ENCODE measurements around the gene ADAM8. TPM values are rescaled to one million over a fixed set of nuclear protein-coding genes. Genes with fewer than 3 reads are reported as not detected.
"Not testable (repeated sequence)": the region's sequence is repeated elsewhere in the genome, so short reads cannot be mapped to it uniquely, and the experiment has no call there.

ADAM8 gene
- total RNA-seq, 1 donor from 2014 or later: 6.3 TPM

DNA sequence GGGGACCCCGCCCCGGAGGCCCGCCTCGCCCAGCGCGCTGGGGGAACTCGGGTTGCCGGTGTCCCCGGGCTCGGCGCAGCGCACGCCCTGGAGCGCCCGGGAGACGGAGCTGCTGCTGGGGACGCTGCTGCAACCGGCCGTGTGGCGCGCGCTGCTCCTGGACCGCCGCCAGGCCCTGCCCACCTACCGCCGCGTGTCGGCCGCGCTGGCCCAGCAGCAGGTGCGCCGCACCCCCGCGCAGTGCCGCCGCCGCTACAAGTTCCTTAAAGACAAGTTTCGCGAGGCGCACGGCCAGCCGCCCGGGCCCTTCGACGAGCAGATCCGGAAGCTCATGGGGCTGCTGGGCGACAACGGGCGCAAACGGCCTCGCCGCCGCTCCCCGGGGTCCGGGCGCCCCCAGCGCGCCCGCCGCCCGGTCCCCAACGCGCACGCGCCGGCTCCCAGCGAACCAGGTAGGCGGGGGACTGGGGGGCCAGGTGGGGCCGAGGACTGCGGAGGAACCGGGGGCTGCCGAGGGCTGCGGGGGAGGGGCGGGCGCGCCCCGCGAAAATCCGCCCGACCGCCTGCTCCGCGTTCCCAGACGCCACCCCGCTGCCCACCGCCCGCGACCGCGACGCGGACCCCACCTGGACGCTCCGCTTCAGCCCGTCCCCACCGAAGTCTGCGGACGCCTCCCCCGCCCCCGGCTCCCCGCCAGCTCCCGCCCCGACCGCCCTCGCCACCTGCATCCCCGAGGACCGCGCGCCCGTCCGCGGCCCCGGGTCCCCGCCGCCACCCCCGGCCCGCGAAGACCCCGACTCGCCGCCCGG lies 46.1 kb downstream of the ADAM8 start:
- no peak for DNase-seq

DNA sequence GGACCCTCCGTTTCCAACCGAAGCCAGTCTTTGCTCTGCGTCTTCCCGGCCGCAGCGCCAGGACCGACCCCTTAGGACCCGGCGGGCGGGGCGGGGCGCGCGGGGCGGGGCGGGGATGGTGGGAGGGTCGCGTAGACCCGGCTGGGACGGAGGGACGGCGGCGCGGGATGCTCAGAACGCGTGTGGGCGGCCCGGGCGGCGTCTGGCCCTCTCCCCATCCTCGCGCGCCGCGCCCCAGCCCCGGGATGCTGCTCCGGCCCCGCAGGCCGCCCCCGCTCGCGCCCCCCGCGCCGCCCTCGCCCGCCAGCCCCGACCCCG lies 46.7 kb downstream of the ADAM8 start, which contains the start of gene UTF1:
UTF1 (plus strand) TSS at position 174 of the 318 bp plus-strand sequence; CDS start at position 246, 72 bp downstream.
- DNase-seq: no peak

DNA sequence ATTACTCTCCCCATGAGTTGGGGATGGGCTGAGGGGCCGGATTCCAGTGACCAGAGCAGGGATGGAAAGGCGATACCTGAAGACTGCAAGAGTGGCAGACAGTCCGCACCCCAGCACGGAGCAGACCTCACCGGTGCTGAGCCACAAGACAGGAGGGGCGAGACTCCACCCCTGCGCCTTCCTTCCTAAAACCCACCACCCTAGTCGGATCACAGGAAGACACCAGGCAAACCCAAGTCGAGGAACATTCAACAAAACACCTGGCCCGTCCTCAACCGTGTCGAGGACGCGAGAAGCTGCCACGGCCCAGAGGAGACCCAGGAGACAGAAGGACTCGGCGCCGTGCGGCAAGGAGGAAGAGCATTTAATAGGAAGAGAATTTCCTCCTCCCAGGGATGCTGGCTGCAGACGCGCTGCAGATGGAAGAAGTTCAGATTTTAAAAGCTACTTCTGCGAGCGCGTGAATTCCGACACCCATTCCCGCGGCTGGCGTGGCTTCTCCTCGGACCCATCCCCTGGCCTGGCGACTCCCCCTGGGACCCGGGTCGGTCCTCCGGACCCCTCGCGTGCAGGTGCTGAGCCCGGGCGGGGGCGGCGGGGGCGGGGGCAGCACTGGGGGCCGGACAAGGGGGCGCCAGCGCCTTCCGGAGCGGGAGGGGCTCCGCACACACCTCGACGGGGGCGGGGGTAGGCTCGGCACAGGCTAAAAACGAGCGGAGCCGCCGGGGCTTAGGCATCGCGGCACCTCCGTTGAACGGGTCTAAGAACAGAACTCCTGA lies 47.2 kb downstream of the ADAM8 start:
- no peak for DNase-seq

- no peak for DNase-seq
These were observed 49.4 kb downstream of the ADAM8 start for GRCh38 chr10:133227256-133227655.

- no peak for DNase-seq
These were observed 50.3 kb downstream of the ADAM8 start for GRCh38 chr10:133226251-133226808.

DNA sequence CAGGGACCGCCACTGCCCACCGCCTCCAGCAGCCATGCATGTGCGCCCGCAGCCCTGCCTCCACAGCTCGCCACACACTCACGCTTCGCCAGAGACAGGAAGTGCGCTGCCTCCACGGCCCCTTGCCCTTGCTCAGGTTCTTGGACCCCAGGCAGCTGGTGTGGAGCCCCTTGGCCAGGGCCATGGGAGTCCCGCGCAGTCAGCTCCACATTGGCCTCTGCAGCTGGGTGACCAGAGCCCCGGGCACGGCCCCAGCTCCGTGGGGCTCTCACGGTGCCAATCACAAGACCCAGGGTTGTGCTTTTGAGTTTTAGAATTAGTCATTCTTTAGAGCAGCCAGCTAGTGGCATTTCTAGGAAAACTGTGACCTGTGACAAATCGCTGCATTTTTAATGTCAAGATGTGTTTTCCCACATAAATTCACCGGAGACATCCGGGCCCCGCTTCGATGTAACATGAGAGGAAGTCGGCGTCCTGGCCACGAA lies 50.9 kb downstream of the ADAM8 start:
- DNase-seq: no peak

DNA sequence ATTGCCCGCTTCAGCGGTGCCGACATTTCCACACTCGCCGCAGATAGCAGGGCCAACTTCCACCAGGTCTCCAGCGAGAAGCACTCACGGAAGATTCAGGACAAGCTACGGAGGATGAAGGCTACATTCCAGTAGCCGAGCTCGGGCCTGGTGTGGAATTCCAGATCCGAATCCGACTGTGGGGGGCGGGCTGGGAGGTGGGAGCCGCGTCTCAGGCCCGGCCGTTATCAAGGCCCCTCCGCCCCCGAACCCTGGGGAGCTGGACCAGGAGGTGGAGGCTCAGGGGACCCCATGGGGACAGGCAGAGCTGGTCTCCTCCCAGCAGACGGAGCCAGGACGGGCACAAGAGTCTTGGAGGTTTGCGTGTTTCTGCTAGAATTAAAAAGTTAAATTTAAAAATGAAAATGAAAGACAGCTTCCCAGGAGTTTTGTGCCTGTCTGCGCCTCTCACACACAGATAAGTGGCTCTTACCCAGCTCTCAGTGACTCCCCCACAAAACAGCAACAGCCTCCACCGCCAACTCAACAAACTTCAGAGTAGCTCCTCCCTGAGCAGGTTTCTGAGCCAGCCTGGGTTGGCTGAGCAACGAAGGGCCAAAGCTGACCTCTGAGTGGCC lies 51.8 kb downstream of the ADAM8 start:
- DNase-seq: no peak

DNA sequence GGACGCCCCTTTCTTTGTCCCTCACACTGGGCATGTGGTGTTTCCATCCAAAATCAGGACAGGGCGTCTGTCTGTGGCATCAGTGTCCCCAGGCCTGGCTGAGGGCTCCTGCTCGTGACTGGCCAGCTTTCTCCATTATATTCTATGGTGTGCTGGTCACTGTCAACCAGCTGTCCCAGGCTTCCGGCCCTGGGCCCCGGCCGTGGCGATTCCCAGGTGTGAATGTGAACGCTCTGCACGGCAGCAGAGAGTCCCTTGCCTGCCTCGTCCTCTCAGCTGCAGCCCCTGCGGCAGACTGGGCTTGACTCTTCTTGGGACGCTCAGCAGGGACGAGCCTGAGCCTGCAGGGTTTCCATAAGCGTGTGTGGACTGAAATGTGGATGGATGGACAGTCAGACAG lies 52.6 kb downstream of the ADAM8 start:
- no peak for DNase-seq

GRCh38 chr10:133221756-133222155 lies 54.9 kb downstream of the ADAM8 start:
- not testable (repeated sequence) for DNase-seq

DNA sequence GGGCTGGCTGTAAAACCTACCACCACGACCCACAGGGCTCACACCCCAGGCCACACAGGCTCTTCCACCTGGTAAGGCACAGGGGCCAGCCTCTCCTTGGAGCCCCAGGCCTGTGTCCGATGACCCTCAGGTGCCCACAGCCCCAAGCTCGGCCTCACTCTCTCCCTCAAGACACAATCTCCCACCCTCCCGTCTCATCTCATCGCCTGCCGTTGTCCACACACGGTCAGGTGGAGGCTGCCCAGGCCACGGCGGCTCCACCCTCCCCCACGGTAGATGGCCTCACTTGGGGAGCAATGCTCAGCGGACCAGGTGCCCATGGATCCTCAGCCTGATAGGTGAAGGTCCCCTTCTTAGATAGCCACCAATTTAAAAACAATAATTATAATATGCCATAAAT lies 55.3 kb downstream of the ADAM8 start:
- no peak for DNase-seq

GRCh38 chr10:133219782-133220181 lies 56.9 kb downstream of the ADAM8 start:
- DNase-seq: no peak

- no peak for DNase-seq
These were observed 57.8 kb downstream of the ADAM8 start for GRCh38 chr10:133218891-133219290.

DNA sequence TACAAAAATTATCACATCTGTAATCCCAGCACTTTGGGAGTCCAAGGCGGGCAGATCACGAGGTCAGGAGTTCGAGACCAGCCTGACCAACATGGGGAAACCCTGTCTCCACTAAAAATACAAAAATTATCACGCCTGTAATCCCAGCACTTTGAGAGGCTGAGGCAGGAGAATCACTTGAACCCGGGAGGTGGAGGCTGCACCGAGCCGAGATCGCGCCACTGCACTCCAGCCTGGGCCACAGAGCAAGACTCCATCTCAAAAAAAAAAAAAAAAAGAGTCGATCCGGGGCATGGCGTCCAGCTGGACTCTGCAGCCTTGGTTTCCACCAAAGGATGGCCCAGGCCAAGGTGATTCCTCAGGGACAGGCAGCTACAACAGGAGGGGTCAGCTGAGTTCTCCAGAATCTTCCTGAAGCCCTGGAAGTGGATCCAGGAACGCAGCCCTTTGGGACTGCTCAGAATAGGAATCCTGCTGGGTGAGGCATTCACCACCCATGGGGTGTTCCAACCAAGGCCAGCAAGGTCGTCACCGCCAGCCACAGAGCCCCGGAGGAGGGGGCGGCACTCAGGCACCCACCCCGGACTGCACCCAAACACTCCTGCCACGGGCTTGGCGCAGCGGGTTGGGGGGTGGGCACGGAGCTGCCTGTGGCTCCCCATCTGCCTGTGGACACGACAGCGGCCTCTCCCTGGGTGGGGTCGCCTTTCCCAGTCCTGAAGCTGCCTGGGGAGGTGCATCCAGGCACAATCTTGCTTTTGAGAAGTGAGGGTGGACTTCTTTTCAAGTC lies 58.7 kb downstream of the ADAM8 start:
- DNase-seq: no peak

DNA sequence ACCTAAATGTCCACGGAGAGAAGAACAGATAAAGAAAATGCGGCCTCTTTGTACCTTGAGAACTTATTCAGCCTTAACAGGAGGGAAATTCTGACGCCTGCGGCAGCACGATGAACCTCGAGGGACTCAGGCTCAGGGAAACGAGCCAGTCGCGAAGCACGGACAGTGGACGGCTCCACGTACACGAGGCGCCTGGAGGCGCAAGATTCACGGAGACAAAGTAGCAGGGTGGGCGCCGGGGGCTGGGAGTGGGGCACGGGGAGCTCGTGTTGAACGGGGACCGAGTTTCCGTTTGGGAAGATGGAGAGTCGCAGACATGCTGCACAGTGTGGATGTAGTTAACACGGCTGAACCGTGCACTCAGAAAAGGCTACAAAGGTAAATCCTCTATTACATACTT lies 59.9 kb downstream of the ADAM8 start:
- DNase-seq: no peak

- no peak for DNase-seq
These were observed 61.1 kb downstream of the ADAM8 start for GRCh38 chr10:133215586-133215985.

GRCh38 chr10:133214468-133215410 lies 61.9 kb downstream of the ADAM8 start:
- no peak for DNase-seq

DNA sequence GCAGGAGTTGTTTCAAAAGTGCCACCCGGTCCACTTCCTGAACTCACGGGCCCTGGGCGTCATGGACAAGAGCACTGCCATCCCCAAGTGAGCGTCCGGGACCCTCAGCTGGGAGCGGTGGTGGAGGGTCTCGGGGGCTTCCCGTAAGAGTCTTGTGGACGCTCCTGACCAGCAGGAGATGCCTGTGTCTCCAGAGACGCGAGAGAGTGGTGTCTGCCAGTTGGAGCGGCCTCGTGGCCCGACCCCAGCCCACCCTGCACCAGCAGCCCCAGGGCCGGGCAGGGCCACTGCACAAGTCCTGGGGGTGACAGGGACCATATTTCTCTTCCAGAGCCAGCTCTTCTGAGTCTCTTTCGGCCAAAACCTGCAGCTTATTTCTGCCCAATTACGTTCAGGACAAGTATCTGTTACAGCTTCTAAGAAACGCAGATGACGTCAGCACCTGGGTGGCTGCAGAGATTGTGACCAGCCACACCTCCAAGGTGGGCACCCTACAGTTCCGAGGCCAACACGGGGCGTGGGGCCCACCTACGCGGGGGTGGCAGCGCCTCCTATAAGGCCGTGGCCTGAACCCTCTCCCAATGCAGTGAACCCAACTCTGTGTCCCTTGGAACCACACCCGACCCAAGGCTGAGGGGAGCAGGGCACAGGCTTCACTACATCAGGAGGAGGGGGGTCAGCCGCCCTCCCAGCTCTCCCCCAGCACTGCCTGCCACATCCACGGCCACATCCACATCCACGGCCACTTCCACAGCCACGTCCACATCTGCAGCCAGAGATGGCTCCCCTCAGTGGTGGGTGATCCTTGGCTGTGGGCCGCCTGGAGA lies 62.8 kb downstream of the ADAM8 start:
- no peak for DNase-seq

- DNase-seq: no peak
These were observed 63.7 kb downstream of the ADAM8 start for GRCh38 chr10:133212853-133213494.

Measured in skin of body (tissue), 2 donors.